ENCODE results near the gene STIM2. TPM values are rescaled to one million over a fixed set of nuclear protein-coding genes. Genes with fewer than 3 reads are reported as not detected.

Gene STIM2
- polyA plus RNA-seq, 3 donors, result 3.8 to 18.4 (median 7.6) TPM

- no peak overlapping the region for H3K27ac ChIP-seq (ENCODE audit: low read depth, low read length)
- 87 to 94% (median 88%) methylated on average over 5 of the region's 5 CpGs for WGBS, 3 donors
Observed at GRCh38 chr4:26936284-26937065, 75.8 kb downstream of the STIM2 start.

GRCh38 chr4:26937139-26937538 lies 76.5 kb downstream of the STIM2 start:
- H3K27ac ChIP-seq (ENCODE audit: low read depth, low read length), result no peak overlapping the region
- WGBS, 3 donors, result 79 to 83% (median 79%) methylated on average over 2 of the region's 2 CpGs

- WGBS, 3 donors, result 50 to 96% (median 90%) methylated on average over 3 of the region's 3 CpGs
- no peak overlapping the region for H3K27ac ChIP-seq (ENCODE audit: low read depth, low read length)
Observed at GRCh38 chr4:26937567-26937966, 76.9 kb downstream of the STIM2 start.

- WGBS, 3 donors, result 48 to 79% (median 77%) methylated on average over 2 of the region's 2 CpGs
- no peak overlapping the region for H3K27ac ChIP-seq (ENCODE audit: low read depth, low read length)
Observed at GRCh38 chr4:26938516-26938915, 77.9 kb downstream of the STIM2 start.

- no peak overlapping the region for H3K27ac ChIP-seq (ENCODE audit: low read depth, low read length)
- 89 to 95% (median 92%) methylated on average over 1 of the region's 1 CpG for WGBS, 3 donors
Observed at GRCh38 chr4:26941951-26942350, 81.3 kb downstream of the STIM2 start.

GRCh38 chr4:26942871-26943270 lies 82.2 kb downstream of the STIM2 start:
- no peak overlapping the region for H3K27ac ChIP-seq (ENCODE audit: low read depth, low read length)
- 65 to 78% (median 69%) methylated on average over 2 of the region's 2 CpGs for WGBS, 3 donors

- WGBS, 3 donors, result 73 to 87% (median 77%) methylated on average over 5 of the region's 5 CpGs
- H3K27ac ChIP-seq (ENCODE audit: low read depth, low read length), result no peak overlapping the region
Observed at GRCh38 chr4:26943391-26943790, 82.8 kb downstream of the STIM2 start.

GRCh38 chr4:26945794-26946193 lies 85.2 kb downstream of the STIM2 start:
- no peak overlapping the region for H3K27ac ChIP-seq (ENCODE audit: low read depth, low read length)
- WGBS, 3 donors, result 95 to 99% (median 97%) methylated on average over 2 of the region's 2 CpGs

- WGBS, 3 donors, result 85 to 92% (median 85%) methylated on average over 8 of the region's 8 CpGs
Observed at GRCh38 chr4:26947318-26947717, 86.7 kb downstream of the STIM2 start.

GRCh38 chr4:26950446-26950845 lies 89.8 kb downstream of the STIM2 start:
- no peak overlapping the region for H3K27ac ChIP-seq (ENCODE audit: low read depth, low read length)

More at GRCh38 chr4:26947318-26947717, 86.7 kb downstream of the STIM2 start:
- no peak overlapping the region for H3K27ac ChIP-seq (ENCODE audit: low read depth, low read length)

- 79 to 95% (median 84%) methylated on average over 2 of the region's 2 CpGs for WGBS, 3 donors
- H3K27ac ChIP-seq (ENCODE audit: low read depth, low read length), result no peak overlapping the region
Observed at GRCh38 chr4:26952891-26953290, 92.2 kb downstream of the STIM2 start.

- 50 to 71% (median 64%) methylated on average over 2 of the region's 2 CpGs for WGBS, 3 donors
- H3K27ac ChIP-seq (ENCODE audit: low read depth, low read length), result no peak overlapping the region
Observed at GRCh38 chr4:26953366-26953765, 92.7 kb downstream of the STIM2 start.

- WGBS, 3 donors, result 84 to 92% (median 91%) methylated on average over 3 of the region's 3 CpGs
- H3K27ac ChIP-seq (ENCODE audit: low read depth, low read length), result no peak overlapping the region
Observed at GRCh38 chr4:26953770-26954423, 93.3 kb downstream of the STIM2 start.

GRCh38 chr4:26955241-26955640 lies 94.6 kb downstream of the STIM2 start:
- 0 to 49% (median 0%) methylated on average over 2 of the region's 2 CpGs for WGBS, 3 donors

GRCh38 chr4:26958925-26959653 lies 98.4 kb downstream of the STIM2 start:
- 89 to 91% (median 90%) methylated on average over 4 of the region's 4 CpGs for WGBS, 3 donors

More at GRCh38 chr4:26955241-26955640, 94.6 kb downstream of the STIM2 start:
- no peak overlapping the region for H3K27ac ChIP-seq (ENCODE audit: low read depth, low read length)

GRCh38 chr4:26959654-26960047 lies 99.0 kb downstream of the STIM2 start:
- 63 to 68% (median 64%) methylated on average over 1 of the region's 1 CpG for WGBS, 3 donors
- H3K27ac ChIP-seq (ENCODE audit: low read depth, low read length), result no peak overlapping the region

More at GRCh38 chr4:26958925-26959653, 98.4 kb downstream of the STIM2 start:
- H3K27ac ChIP-seq (ENCODE audit: low read depth, low read length), result no peak overlapping the region

GRCh38 chr4:26962720-26963119 lies 102.1 kb downstream of the STIM2 start:
- H3K27ac ChIP-seq (ENCODE audit: low read depth, low read length), result no peak overlapping the region

GRCh38 chr4:26964512-26964911 lies 103.9 kb downstream of the STIM2 start:
- H3K27ac ChIP-seq (ENCODE audit: low read depth, low read length), result no peak overlapping the region
- WGBS, 3 donors, result 58 to 71% (median 68%) methylated on average over 1 of the region's 1 CpG

GRCh38 chr4:26964994-26965393 lies 104.4 kb downstream of the STIM2 start:
- 44 to 79% (median 77%) methylated on average over 1 of the region's 1 CpG for WGBS, 3 donors
- no peak overlapping the region for H3K27ac ChIP-seq (ENCODE audit: low read depth, low read length)

Data from adipose tissue (tissue), 3 donors.